ENCODE results near the gene TRABD.

Gene TRABD

DNA sequence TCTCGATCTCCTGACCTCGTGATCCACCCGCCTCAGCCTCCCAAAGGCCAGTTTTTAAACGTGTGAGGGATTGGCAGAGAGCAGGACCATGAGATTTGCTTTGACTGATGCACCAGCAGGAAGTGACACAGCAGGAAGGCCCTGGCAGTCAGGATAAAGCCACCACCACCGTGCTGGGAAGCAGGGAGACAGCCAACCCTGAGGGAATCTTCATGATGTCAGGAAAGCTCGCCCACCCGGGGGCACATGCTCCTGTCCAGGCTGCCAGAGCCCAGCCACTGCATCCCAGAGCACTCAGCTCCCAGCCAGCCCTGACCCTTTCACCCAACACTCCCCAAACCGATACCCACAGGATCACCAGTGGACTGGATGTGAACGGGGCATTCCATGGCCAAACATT is 53.0 kb downstream of the TRABD start:
- TF ChIP-seq, protein P1, sequence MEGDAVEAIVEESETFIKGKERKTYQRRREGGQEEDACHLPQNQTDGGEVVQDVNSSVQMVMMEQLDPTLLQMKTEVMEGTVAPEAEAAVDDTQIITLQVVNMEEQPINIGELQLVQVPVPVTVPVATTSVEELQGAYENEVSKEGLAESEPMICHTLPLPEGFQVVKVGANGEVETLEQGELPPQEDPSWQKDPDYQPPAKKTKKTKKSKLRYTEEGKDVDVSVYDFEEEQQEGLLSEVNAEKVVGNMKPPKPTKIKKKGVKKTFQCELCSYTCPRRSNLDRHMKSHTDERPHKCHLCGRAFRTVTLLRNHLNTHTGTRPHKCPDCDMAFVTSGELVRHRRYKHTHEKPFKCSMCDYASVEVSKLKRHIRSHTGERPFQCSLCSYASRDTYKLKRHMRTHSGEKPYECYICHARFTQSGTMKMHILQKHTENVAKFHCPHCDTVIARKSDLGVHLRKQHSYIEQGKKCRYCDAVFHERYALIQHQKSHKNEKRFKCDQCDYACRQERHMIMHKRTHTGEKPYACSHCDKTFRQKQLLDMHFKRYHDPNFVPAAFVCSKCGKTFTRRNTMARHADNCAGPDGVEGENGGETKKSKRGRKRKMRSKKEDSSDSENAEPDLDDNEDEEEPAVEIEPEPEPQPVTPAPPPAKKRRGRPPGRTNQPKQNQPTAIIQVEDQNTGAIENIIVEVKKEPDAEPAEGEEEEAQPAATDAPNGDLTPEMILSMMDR (conservative IDR thresholded peaks at IDR 0.05), result no peak
- no peak for TF ChIP-seq ZFX (IDR thresholded peaks at IDR 0.05)
- H3K27ac ChIP-seq, result peak overlapping the region; percentile 38; the same call in 1 of the 2 replicates

DNA sequence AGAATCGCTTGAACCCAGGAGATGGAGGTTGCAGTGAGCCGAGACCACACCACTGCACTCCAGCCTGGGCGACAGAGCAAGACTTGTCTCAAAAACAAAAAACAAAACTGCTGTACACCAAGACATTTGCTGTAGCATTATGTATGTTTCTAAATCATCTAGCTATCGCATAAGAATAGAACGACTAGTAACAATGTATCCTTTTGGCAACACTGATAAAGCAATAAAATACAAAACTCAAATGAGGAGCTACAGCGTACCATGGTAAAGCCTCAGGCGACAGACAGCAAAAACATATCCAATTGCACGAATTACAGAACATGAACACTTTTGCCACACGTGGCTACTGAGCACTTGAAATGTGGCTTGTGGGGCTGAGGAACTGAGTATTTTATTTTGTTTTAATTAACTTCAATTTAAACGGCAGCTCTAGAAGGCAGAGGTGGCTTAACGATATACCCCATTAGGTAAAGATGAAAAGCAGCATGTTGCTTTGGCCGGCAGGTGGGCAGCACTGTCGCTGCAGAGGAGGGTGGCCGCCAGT is 56.8 kb downstream of the TRABD start:
- TF ChIP-seq ZFX (IDR thresholded peaks at IDR 0.05), result no peak
- TF ChIP-seq, protein P1 (conservative IDR thresholded peaks at IDR 0.05), result no peak
- H3K27ac ChIP-seq, result peak overlapping the region; percentile 84; the same call in 1 of the 2 replicates

DNA sequence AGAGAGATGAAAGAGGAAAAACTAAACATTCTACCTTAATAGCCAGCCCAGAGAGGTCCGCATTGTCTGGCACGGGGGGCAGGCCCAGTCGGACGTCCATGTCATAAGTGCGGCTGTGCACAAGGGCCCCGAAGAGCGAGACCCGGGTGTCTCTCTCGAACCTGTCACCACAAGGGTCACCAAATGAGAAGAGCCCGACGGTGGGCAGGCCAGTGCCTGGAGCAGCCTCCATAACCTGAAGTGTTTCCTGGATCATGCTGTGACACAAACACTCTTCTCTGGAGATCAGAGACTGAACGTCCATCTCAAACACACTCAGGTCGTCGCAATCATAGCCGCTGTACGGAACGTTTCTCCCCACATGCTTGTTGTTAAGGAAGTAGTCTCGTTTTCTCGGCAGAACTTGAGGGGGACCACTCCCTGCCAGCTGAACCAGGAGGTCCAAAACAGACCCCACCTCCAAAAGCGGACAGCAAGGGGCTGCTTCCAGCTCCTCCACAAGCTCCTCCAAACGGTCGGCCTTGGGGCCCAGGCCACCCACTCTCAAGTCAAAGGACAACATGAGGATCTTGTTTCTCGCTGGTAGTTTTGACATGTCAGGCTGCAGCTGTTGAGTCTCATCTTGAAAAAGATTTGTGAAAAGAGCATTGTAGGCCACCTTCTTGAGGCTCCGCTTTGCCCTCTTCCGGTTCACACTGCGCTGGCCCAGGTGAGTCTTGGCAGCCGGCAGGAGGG is 58.1 kb downstream of the TRABD start:
- TF ChIP-seq ZFX (IDR thresholded peaks at IDR 0.05), result no peak
- TF ChIP-seq, protein P1 (conservative IDR thresholded peaks at IDR 0.05), result no peak
- peak overlapping the region; percentile 84 for H3K27ac ChIP-seq

DNA sequence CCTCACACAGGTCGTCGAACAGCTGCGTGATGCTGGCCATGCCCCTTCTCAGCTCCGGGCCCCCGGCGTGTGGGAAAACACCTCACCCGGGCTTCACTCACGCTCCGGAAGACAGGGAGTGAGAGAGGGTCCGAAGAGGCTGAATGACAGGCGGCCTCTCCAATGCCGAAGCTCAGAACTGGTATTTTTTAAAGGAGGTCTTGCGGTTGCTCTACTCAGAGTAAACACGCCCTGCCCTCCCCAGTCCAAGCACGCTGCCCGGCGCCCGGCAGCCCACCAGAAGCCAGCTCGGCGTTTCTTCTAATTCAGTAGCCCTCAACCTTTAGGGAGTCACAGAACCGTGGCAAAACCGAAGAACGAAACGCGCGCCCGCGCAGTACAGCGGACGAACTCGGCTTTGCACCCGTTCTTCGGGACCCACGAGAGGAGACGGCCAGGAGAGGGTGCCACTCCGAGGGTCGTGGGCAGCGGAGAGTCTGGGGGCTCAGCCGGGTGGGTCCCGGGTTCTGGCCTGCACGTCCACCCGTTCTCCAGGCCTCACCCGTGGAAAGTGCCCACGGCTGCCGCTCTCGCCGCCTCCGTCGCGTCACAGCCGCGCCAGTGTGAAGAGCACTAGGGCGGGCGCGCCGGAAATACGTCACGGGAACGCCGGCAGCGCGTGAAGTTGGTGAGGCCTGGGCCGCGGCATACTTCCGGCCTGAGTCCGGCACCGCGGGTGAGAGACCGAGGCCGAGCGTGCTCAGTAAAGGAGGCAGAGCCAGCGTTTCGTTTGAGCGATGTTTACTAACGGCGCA is 58.9 kb downstream of the TRABD start, which contains the start of gene TUBGCP6:
Gene TUBGCP6, minus strand, starts transcription at position 604 of the 794 bp plus-strand sequence. Its CDS starts 564 bp downstream, at position 40.
- peak; percentile 86 for TF ChIP-seq ZFX (IDR thresholded peaks at IDR 0.05)
- TF ChIP-seq, protein P1 (conservative IDR thresholded peaks at IDR 0.05), result no peak; the same call in 1 of the 2 replicates
- peak within 1 kb of the TSS; percentile 84 for H3K27ac ChIP-seq

DNA sequence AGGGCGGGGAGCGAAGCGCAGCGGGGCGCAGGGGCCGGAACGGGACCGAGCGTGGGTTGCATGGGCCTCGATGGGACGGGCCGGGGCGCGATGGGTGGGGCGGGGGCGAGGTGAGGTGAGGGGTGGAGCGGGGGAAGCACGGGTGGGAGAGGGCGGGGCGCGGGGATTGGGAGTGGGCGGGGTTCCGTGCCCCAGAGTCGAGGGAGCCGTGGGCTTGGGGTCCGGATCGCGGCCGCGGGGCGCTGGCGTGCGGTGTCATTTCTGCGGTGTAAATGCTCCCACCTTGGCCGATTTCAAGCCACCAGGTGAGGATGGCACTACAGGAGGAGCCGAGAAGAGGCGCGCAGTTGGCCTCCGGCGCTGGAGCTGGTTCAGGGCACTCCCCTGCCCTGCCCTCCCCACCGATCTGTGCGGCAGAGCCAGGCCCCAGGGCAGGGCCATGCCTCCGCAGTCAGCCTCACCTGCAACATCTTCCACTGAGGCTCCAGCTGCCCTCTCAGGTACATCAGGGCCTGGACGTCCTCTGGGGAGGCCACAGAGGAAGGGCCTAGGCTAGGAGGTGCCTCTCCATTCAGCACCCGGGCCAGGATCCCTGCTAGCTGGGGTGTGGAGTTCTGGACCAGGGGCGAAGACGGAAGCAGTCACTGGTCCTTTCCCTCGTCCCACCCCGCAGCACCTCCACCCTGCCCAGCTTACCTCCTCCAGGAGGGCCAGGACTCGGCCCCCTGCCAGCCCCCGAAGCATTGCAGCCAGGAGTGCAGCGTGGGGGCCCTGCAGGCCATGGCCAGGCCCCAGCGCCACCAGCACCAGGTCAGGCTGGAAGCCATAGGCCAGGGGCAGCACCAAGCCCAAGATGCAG is 59.7 kb downstream of the TRABD start:
- H3K27ac ChIP-seq, result peak overlapping the region; percentile 84
- TF ChIP-seq, protein P1 (conservative IDR thresholded peaks at IDR 0.05), result no peak
- peak; percentile 3; the same call in 1 of the 2 replicates for TF ChIP-seq ZFX (IDR thresholded peaks at IDR 0.05)

DNA sequence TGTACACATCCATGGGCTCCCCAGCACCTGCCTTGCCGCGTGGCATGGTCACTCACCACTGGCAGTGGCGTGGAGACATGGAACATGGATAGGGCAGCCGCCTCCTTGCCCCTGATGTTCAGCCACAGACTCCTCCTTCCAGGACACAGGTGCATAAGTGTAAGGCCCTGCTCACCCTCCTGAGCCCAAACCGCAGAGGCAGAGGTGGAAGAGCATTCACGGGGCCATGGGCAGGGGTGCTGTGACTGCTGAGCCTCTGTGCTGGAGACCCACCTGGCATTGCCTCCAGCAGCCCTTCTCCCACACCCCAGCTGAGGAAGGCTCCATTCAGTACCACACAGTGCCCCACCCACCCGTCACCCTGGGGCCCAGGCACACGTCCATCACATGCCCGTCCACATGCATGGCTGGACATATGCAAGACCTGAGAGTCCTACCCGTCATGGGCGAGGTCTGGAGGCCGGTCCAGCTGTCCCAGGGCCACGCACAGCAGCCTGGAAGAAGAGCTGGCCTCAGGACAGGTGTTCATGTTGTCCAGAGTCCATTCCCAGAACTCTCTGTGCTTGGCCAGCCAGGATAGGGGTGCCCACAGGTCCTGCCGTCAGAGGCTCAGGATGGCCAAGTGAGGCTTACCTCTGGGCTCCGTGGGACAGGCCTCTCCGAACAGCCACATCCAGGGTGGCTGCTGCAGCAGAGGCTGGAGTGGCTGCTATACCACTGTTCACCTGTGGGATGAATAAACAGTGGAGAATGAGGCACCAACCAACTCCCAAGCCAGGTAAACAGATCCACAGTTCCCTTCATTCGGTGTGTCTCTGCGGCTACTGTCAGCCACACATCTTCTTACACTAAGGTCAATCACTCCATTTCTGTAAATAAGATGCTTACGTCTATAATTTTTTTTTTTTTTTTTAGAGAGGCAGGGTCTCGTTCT is 60.8 kb downstream of the TRABD start:
- H3K27ac ChIP-seq, result peak overlapping the region; percentile 84; the same call in 1 of the 2 replicates
- TF ChIP-seq, protein P1 (conservative IDR thresholded peaks at IDR 0.05), result no peak; the same call in 1 of the 2 replicates

Data from C4-2B (cell line).